Measurements from ENCODE around the gene PITPNM1.
"Not testable (repeated sequence)": the region's sequence is repeated elsewhere in the genome, so short reads cannot be mapped to it uniquely, and the experiment has no call there.

PITPNM1 gene

GRCh38 chr11:67522844-67523555 lies 17.8 kb upstream of the PITPNM1 start, which contains the start of gene CABP2:
Gene CABP2 (minus strand): TSS chr11:67523446. CDS start chr11:67523326, 120 bp downstream.
- no peak for DNase-seq

- DNase-seq, result no peak
Observed at GRCh38 chr11:67522338-67522737, 17.2 kb upstream of the PITPNM1 start.

- DNase-seq, result no peak
Observed at GRCh38 chr11:67521924-67522323, 16.8 kb upstream of the PITPNM1 start.

GRCh38 chr11:67520856-67521824 lies 16.0 kb upstream of the PITPNM1 start:
- no peak for DNase-seq

- DNase-seq, result no peak
Observed at GRCh38 chr11:67519726-67520125, 14.6 kb upstream of the PITPNM1 start.

- DNase-seq, result no peak
Observed at GRCh38 chr11:67517784-67518552, 12.8 kb upstream of the PITPNM1 start.

GRCh38 chr11:67516806-67517205 lies 11.6 kb upstream of the PITPNM1 start:
- no peak for DNase-seq

- DNase-seq, result no peak
Observed at GRCh38 chr11:67514116-67514515, 9.0 kb upstream of the PITPNM1 start.

GRCh38 chr11:67511558-67511957 lies 6.4 kb upstream of the PITPNM1 start:
- not testable (repeated sequence) for DNase-seq

GRCh38 chr11:67510023-67510345 lies 4.8 kb upstream of the PITPNM1 start:
- DNase-seq, result no peak

- DNase-seq, result peak; percentile 96
Observed at GRCh38 chr11:67508486-67509121, 3.4 kb upstream of the PITPNM1 start.

GRCh38 chr11:67507864-67508485 lies 2.8 kb upstream of the PITPNM1 start, which contains the start of gene CDK2AP2:
Gene CDK2AP2 (minus strand): TSS chr11:67508162. CDS start chr11:67508082, 80 bp downstream.
- DNase-seq, result peak; percentile 99

- no peak for DNase-seq
Observed at GRCh38 chr11:67507242-67507863, 2.2 kb upstream of the PITPNM1 start.

- DNase-seq, result no peak
Observed at GRCh38 chr11:67506426-67507051, 1.4 kb upstream of the PITPNM1 start.

GRCh38 chr11:67505605-67506396 lies 638 bp upstream of the PITPNM1 start:
- DNase-seq, result peak; percentile 95

GRCh38 chr11:67504005-67504949 lies 886 bp downstream of the PITPNM1 start:
- no peak for DNase-seq

- DNase-seq, result no peak
Observed at GRCh38 chr11:67503119-67504004, 1.8 kb downstream of the PITPNM1 start.

All from KG1 (cell line).